Transverse colon (tissue), 4 donors: ENCODE measurements around the gene CACNA1G. TPM values are rescaled to one million over a fixed set of nuclear protein-coding genes. Genes with fewer than 3 reads are reported as not detected.

Experiments
- DNase-seq: peaks from one replicate; pipeline ENCODE4 v3.0.0-alpha.2; 2019
- H3K27ac ChIP-seq, 4 donors: fragments of 200-600 bp; sonication (generic); 2 replicates each; pipeline ENCODE4 v1.5.1; 2016 to 2018; ENCODE audit warnings: inconsistent platforms in 4 of 4
- H3K27me3 ChIP-seq: fragments of 200-600 bp; sonication (generic); 2 replicates; pipeline ENCODE4 v1.5.1; 2017; ENCODE audit warnings: inconsistent platforms
- H3K36me3 ChIP-seq, 4 donors: fragments of 200-600 bp; sonication (generic); 2 replicates each; pipeline ENCODE4 v1.5.1; 2017 to 2019; ENCODE audit warnings: inconsistent platforms in 4 of 4
- H3K4me1 ChIP-seq, 4 donors: fragments of 200-600 bp; sonication (generic); 2 replicates each; pipeline ENCODE4 v1.5.1; 2017 to 2020; ENCODE audit warnings: inconsistent platforms in 4 of 4
- H3K4me3 ChIP-seq, 4 donors: fragments of 200-600 bp; sonication (generic); 1 replicate in 1 of 4; 2 replicates in 3 of 4; pipeline versions ENCODE4 v1.5.1 to v1.6.1; 2017 to 2019; ENCODE audit warnings: inconsistent platforms in 4 of 4
- H3K9me3 ChIP-seq, 2 donors: fragments of 200-600 bp; sonication (generic); 2 replicates each; pipeline ENCODE4 v1.5.1; 2017 to 2019; ENCODE audit warnings: inconsistent platforms in 2 of 2
- EP300 ChIP-seq: sonication (generic); formaldehyde crosslinking; IDR thresholded peaks from one replicate; pipeline ENCODE4 v1.6.1; 2017; ENCODE audit warnings: antibody characterized with exemption, low read depth
- POLR2A ChIP-seq: fragments of 450-650 bp; IDR thresholded peaks from one replicate; pipeline ENCODE4 v1.6.1; 2016; ENCODE audit warnings: antibody characterized with exemption, mild to moderate bottlenecking, moderate library complexity
- POLR2AphosphoS5 ChIP-seq, 3 donors: sonication (generic); formaldehyde crosslinking; IDR thresholded peaks; one replicate each; pipeline ENCODE4 v1.6.1; 2016; ENCODE audit warnings: antibody characterized with exemption in 3 of 3
- WGBS, 2 donors: methylation state at CpG; one replicate each; pipeline ENCODE4 v1.1.5; 2018; ENCODE audit warnings: low coverage in 1 of 2; 5-methylcytosine and 5-hydroxymethylcytosine counted together
- in situ Hi-C, 4 donors: fragments of 200-750 bp; cut with MboI; loops; one replicate each; pipeline versions ENCODE4 v1.15.0 to v1.15.1; 2017; ENCODE audit warnings: low sequenced_read_pairs in 3 of 4, low pct_ligation_motif_present in 1 of 4, low pct_unique_long_range_greater_than_20kb in 1 of 4
- intact Hi-C: fragments of 100-400 bp; cut with DNase I; formaldehyde crosslinking; loops from one replicate; pipeline ENCODE4 v1.15.1; 2023; ENCODE audit warnings: low total_unique reads
- total RNA-seq, 4 donors: library from RNA; depleted of rRNA; stranded (reverse); fragments of >200 nt; gene quantifications; one replicate each; pipeline ENCODE4 v1.1.0, GENCODE V29; 2016
- TF ChIP-seq, protein P1 (sequence below), 5 experiments: fragments of 200-600 bp in 3 of 5; fragments of 450-650 bp in 2 of 5; sonication (generic) in 3 of 5; IDR thresholded peaks; 1 replicate in 2 of 5; 2 replicates in 3 of 5; pipeline ENCODE4 v1.5.1; 2016 to 2017; ENCODE audit warnings: antibody characterized with exemption in 5 of 5, inconsistent platforms in 3 of 5, mild to moderate bottlenecking in 2 of 5, moderate library complexity in 1 of 5

Gene CACNA1G
- total RNA-seq, 4 donors from 2014 or later, result 0.14 TPM; not detected in 3

DNA sequence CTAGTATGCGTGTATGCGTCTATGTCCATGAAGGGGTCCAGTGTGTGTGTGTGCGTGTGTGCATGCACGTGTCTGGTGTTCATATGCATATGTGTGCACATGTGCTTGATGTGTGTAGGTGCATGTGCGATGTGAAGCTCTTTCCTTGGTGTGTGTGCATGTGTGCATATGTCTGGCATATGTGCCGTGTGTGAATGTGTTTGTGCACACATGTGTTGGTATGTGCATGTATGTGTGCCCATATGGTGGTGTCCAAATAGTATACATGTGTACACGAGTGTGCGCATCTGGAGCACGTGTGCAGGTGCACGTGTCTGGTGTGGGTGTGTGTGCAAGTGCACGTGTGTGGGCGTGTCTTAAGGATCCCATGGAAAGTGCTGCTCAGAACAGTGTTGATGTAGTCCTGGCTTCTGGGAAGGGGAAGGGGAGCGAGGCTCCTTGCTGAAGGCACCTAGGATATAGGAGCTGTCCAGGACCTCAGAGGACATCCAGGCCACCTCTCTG, 17.0 kb downstream of the CACNA1G start:
- no peaks in the 10 kb centered on the region for H3K27me3 ChIP-seq
- H3K36me3 ChIP-seq, result no peaks in the 10 kb centered on the region
- no peak for TF ChIP-seq POLR2A
- TF ChIP-seq, protein P1, sequence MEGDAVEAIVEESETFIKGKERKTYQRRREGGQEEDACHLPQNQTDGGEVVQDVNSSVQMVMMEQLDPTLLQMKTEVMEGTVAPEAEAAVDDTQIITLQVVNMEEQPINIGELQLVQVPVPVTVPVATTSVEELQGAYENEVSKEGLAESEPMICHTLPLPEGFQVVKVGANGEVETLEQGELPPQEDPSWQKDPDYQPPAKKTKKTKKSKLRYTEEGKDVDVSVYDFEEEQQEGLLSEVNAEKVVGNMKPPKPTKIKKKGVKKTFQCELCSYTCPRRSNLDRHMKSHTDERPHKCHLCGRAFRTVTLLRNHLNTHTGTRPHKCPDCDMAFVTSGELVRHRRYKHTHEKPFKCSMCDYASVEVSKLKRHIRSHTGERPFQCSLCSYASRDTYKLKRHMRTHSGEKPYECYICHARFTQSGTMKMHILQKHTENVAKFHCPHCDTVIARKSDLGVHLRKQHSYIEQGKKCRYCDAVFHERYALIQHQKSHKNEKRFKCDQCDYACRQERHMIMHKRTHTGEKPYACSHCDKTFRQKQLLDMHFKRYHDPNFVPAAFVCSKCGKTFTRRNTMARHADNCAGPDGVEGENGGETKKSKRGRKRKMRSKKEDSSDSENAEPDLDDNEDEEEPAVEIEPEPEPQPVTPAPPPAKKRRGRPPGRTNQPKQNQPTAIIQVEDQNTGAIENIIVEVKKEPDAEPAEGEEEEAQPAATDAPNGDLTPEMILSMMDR (IDR thresholded peaks at IDR 0.05), result no peak
- no peak for TF ChIP-seq POLR2AphosphoS5 (IDR thresholded peaks at IDR 0.05)
- TF ChIP-seq EP300, result no peak
- intact Hi-C loops, result no loop called here
- no peak overlapping the region for H3K4me3 ChIP-seq
- no peaks in the 10 kb centered on the region for H3K4me1 ChIP-seq
- H3K27ac ChIP-seq, result no peak overlapping the region
- in situ Hi-C loops, result no loop called here
- no peaks in the 10 kb centered on the region for H3K9me3 ChIP-seq
- DNase-seq, result no peak
- WGBS, 2 donors, result 74% methylated on average over 13 of the region's 13 CpGs; no CpG with 5 or more reads in 1 of the 2 donors

DNA sequence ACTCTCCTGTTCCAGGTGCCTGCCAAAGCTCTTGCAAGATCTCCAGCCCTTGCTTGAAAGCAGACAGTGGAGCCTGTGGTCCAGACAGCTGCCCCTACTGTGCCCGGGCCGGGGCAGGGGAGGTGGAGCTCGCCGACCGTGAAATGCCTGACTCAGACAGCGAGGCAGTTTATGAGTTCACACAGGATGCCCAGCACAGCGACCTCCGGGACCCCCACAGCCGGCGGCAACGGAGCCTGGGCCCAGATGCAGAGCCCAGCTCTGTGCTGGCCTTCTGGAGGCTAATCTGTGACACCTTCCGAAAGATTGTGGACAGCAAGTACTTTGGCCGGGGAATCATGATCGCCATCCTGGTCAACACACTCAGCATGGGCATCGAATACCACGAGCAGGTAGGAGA, 17.7 kb downstream of the CACNA1G start:
- Histone ChIP-seq H3K27me3 (no peaks in the 10 kb centered on the region), H3K9me3 (no peaks in the 10 kb centered on the region), H3K36me3 (no peaks in the 10 kb centered on the region), H3K4me3 (no peak overlapping the region), H3K4me1 (no peaks in the 10 kb centered on the region), H3K27ac (no peak overlapping the region)
- intact Hi-C loops (no loop called here), in situ Hi-C loops (no loop called here)
- no peak for TF ChIP-seq POLR2A
- TF ChIP-seq POLR2AphosphoS5 (IDR thresholded peaks at IDR 0.05), result no peak
- TF ChIP-seq, protein P1 (IDR thresholded peaks at IDR 0.05), result no peak
- 69% methylated on average over 16 of the region's 16 CpGs; no CpG with 5 or more reads in 1 of the 2 donors for WGBS, 2 donors
- no peak for DNase-seq

DNA sequence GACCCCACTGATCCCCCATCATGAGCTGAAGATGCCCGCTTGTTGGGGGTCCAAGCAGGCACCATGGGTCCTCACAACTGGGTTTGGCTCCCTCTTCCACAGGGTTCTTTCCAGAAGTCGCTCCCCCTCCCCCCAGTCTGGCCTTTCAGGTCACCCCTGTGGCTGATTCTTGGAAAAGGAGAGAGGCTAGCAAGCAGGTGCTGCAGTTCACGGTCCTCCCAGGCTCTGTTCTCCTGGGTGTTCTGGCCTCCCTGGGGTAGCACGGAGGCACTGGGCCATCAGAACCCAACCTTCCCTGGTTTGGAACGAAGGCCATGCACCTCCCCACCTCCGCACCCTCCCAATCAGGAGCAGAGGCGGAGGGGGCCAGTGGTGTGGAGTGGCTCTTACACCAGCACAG, 18.9 kb downstream of the CACNA1G start:
- intact Hi-C loops, result no loop called here
- Histone ChIP-seq H3K27me3 (no peaks in the 10 kb centered on the region), H3K36me3 (no peaks in the 10 kb centered on the region), H3K27ac (no peak overlapping the region), H3K4me1 (no peaks in the 10 kb centered on the region), H3K4me3 (no peak overlapping the region), H3K9me3 (no peaks in the 10 kb centered on the region)
- DNase-seq, result no peak
- 92% methylated on average over 7 of the region's 7 CpGs; no CpG with 5 or more reads in 1 of the 2 donors for WGBS, 2 donors
- TF ChIP-seq POLR2A, result no peak
- TF ChIP-seq, protein P1 (IDR thresholded peaks at IDR 0.05), result no peak
- no peak for TF ChIP-seq POLR2AphosphoS5 (IDR thresholded peaks at IDR 0.05)
- TF ChIP-seq EP300, result no peak
- in situ Hi-C loops, result no loop called here

DNA sequence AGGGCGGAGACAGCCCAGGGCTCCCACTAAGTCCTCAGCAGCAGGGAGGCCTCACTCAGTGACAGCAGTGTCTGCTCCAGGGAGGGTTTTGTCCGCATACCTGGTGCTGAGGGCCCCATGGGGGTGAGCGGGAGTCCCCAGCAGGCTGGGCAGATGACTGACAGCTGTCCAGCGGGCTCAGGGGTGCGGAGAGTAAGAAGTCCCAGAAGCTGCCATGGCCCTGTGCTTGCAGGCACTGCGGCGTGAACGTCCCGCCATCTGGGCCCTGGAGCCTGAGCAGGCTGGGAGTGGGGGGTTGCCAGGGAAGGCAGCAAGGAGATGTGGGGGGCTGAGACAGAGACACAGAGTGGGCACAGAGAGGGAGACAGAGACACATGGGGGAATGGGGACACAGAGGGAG, 20.1 kb downstream of the CACNA1G start:
- no peaks in the 10 kb centered on the region for H3K36me3 ChIP-seq
- WGBS, 2 donors, result 90% methylated on average over 9 of the region's 9 CpGs; no CpG with 5 or more reads in 1 of the 2 donors
- no peaks in the 10 kb centered on the region for H3K9me3 ChIP-seq
- H3K27ac ChIP-seq, result no peak overlapping the region
- TF ChIP-seq, protein P1 (IDR thresholded peaks at IDR 0.05), result no peak
- TF ChIP-seq POLR2A (no peak), POLR2AphosphoS5 (IDR thresholded peaks at IDR 0.05) (no peak), EP300 (no peak)
- no peak for DNase-seq
- intact Hi-C loops (no loop called here), in situ Hi-C loops (no loop called here)
- no peaks in the 10 kb centered on the region for H3K4me1 ChIP-seq
- no peaks in the 10 kb centered on the region for H3K27me3 ChIP-seq
- no peak overlapping the region for H3K4me3 ChIP-seq
